ENCODE data around the gene SLC9A8.

DNA sequence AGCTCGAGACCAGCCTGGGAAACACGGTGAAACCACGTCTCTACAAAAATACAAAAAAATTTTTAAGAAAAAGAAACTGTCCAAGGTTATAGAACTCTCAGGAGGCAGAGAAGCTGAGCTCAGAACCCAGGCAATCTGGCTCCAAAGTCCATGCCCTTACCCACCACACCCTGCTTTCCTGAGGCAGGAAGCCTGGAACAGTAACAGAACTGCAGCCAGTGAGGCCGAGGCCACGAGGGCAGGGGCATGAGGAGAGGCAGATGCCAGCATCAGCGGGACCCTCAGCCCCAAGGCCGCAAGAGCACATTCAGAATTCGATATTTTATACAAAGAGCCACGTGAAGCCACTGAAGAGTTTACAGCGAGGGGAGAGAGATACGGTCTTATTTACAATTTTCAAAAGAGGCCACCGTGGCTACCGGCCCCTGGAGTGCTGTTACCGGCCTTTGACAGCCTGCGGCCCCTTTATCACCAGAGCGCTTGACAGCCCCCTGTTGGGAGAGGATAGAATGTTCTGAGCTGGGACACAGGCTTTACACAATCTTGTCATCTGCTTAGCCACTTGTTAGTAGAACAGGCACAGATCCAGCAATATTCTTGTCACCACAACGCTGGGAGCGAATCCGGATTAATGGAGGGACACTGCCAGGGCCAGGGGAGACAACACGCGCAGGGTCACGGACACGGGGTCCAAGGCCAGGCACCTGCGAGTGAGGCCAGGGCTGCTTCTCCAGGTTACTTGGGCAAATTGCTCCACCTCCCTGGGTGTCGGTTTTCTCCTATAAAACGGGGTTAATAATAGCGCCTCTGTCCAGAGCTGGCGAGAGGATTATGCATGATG lies 97.1 kb downstream of the SLC9A8 start:
- TF ChIP-seq EZH2 (IDR thresholded peaks at IDR 0.05) (no peak), POLR2AphosphoS5 (IDR thresholded peaks at IDR 0.05; ENCODE audit: borderline replicate concordance, low read depth, low read length) (no peak), FOXP2 (optimal IDR thresholded peaks at IDR 0.05; ENCODE audit: control extremely low read depth, extremely low read length, insufficient read depth) (no peak)
